ENCODE data around the gene ZFP64.

DNA sequence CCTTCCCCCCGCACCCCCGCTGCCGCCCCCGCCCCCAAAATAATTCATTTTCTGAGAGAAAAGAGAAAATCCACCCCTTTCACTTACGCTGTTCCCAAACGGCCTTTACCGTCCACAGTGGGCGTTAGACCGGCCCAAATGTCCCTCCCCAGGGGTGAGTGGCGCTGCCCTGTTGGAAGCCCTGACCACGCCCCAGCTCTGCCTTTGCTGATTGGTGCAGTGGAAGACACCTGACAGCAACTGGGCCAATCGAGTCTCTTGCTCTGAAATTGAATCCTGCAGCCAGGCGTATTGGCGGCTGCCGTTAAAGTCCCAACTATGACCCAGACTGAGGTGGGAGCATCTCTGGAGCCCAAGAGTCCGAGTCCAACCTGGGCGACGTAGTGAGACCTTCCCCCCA lies 15.7 kb downstream of the ZFP64 start:
- TF ChIP-seq, protein P1, sequence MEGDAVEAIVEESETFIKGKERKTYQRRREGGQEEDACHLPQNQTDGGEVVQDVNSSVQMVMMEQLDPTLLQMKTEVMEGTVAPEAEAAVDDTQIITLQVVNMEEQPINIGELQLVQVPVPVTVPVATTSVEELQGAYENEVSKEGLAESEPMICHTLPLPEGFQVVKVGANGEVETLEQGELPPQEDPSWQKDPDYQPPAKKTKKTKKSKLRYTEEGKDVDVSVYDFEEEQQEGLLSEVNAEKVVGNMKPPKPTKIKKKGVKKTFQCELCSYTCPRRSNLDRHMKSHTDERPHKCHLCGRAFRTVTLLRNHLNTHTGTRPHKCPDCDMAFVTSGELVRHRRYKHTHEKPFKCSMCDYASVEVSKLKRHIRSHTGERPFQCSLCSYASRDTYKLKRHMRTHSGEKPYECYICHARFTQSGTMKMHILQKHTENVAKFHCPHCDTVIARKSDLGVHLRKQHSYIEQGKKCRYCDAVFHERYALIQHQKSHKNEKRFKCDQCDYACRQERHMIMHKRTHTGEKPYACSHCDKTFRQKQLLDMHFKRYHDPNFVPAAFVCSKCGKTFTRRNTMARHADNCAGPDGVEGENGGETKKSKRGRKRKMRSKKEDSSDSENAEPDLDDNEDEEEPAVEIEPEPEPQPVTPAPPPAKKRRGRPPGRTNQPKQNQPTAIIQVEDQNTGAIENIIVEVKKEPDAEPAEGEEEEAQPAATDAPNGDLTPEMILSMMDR (IDR thresholded peaks at IDR 0.05 in 2 of 3, conservative IDR thresholded peaks at IDR 0.05 in 1 of 3; ENCODE audit: borderline replicate concordance in 1 of 3, insufficient read depth in 1 of 3, low read depth in 2 of 3, low read length in 2 of 3): no peak
- TF ChIP-seq, protein P2, sequence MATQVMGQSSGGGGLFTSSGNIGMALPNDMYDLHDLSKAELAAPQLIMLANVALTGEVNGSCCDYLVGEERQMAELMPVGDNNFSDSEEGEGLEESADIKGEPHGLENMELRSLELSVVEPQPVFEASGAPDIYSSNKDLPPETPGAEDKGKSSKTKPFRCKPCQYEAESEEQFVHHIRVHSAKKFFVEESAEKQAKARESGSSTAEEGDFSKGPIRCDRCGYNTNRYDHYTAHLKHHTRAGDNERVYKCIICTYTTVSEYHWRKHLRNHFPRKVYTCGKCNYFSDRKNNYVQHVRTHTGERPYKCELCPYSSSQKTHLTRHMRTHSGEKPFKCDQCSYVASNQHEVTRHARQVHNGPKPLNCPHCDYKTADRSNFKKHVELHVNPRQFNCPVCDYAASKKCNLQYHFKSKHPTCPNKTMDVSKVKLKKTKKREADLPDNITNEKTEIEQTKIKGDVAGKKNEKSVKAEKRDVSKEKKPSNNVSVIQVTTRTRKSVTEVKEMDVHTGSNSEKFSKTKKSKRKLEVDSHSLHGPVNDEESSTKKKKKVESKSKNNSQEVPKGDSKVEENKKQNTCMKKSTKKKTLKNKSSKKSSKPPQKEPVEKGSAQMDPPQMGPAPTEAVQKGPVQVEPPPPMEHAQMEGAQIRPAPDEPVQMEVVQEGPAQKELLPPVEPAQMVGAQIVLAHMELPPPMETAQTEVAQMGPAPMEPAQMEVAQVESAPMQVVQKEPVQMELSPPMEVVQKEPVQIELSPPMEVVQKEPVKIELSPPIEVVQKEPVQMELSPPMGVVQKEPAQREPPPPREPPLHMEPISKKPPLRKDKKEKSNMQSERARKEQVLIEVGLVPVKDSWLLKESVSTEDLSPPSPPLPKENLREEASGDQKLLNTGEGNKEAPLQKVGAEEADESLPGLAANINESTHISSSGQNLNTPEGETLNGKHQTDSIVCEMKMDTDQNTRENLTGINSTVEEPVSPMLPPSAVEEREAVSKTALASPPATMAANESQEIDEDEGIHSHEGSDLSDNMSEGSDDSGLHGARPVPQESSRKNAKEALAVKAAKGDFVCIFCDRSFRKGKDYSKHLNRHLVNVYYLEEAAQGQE (IDR thresholded peaks at IDR 0.05; ENCODE audit: low read depth): no peak
- TF ChIP-seq SIN3A (IDR thresholded peaks at IDR 0.05; ENCODE audit: low read depth) (no peak), SP1 (IDR thresholded peaks at IDR 0.05; ENCODE audit: low read depth) (no peak), RAD21 (IDR thresholded peaks at IDR 0.05; ENCODE audit: low read depth) (no peak), ELF1 (IDR thresholded peaks at IDR 0.05; ENCODE audit: borderline replicate concordance, low read depth) (no peak), CEBPB (IDR thresholded peaks at IDR 0.05; ENCODE audit: low read depth) (no peak), FOSL1 (IDR thresholded peaks at IDR 0.05; ENCODE audit: low read depth) (no peak), EGR1 (IDR thresholded peaks at IDR 0.05; ENCODE audit: low read depth) (no peak), POLR2A (IDR thresholded peaks at IDR 0.05; ENCODE audit: borderline replicate concordance, extremely low read depth, insufficient read depth, insufficient read length) (no peak), YY1 (IDR thresholded peaks at IDR 0.05; ENCODE audit: extremely low read depth, insufficient replicate concordance, low read depth, low read length) (no peak), EZH2 (IDR thresholded peaks at IDR 0.05) (no peak), POLR2AphosphoS5 (IDR thresholded peaks at IDR 0.05; ENCODE audit: low read depth, low read length) (no peak)
- TF ChIP-seq, protein P3, sequence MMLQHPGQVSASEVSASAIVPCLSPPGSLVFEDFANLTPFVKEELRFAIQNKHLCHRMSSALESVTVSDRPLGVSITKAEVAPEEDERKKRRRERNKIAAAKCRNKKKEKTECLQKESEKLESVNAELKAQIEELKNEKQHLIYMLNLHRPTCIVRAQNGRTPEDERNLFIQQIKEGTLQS (IDR thresholded peaks at IDR 0.05): no peak

Data from HCT116 (cell line).